Activated naive CD4-positive, alpha-beta T cell treated with anti-CD3 and anti-CD28 coated beads for 36 hours (primary cell): ENCODE data around the gene LMNA. TPM values are rescaled to one million over a fixed set of nuclear protein-coding genes. Genes with fewer than 3 reads are reported as not detected.
"Not testable (repeated sequence)": the region's sequence is repeated elsewhere in the genome, so short reads cannot be mapped to it uniquely, and the experiment has no call there.

Experiments
- CTCF ChIA-PET: fragments of 350-600 bp; sonication (Branson Sonifier 250); formaldehyde crosslinking; loops from one replicate; lab custom pipeline; 2021; ENCODE audit warnings: antibody characterized with exemption; lab: Charles Lee
- DNase-seq: peaks from one replicate; pipeline ENCODE4 v3.0.0-alpha.2; 2020
- H3K27ac Mint-ChIP-seq: one replicate; pipeline ENCODE4 v1.8.0; 2021; ENCODE audit warnings: mild to moderate bottlenecking, mixed read lengths
- H3K27me3 Mint-ChIP-seq: one replicate; pipeline ENCODE4 v1.8.0; 2021; ENCODE audit warnings: low read depth, mixed read lengths
- H3K36me3 Mint-ChIP-seq: one replicate; pipeline ENCODE4 v1.8.0; 2021; ENCODE audit warnings: low read depth, mixed read lengths
- H3K4me1 Mint-ChIP-seq: one replicate; pipeline ENCODE4 v1.8.0; 2021; ENCODE audit warnings: low read depth, mixed read lengths
- H3K4me3 Mint-ChIP-seq: one replicate; pipeline ENCODE4 v1.8.0; 2021; ENCODE audit warnings: mild to moderate bottlenecking, moderate library complexity, mixed read lengths
- H3K9me3 Mint-ChIP-seq: one replicate; pipeline ENCODE4 v1.8.0; 2021; ENCODE audit warnings: mixed read lengths
- intact Hi-C: fragments of 100-400 bp; cut with micrococcal nuclease; formaldehyde crosslinking; loops from one replicate; pipeline ENCODE4 v1.15.1; 2023
- total RNA-seq, 2 experiments: library from RNA; stranded (reverse); gene quantifications; one replicate each; pipeline ENCODE4 v1.2.3, GENCODE V29; 2021

The LMNA gene
- total RNA-seq, 2 experiments from 2014 or later, result 62.1 to 62.6 TPM

- no peak for DNase-seq
- H3K36me3 Mint-ChIP-seq, result peaks cover 3% of the 10 kb centered on the region
- H3K27ac Mint-ChIP-seq, result no peak overlapping the region
- intact Hi-C loops, result no loop called here
- H3K9me3 Mint-ChIP-seq, result no peaks in the 10 kb centered on the region
- CTCF ChIA-PET, result interaction anchor here (0.7 to 3.6 kb wide), 3 partner anchors 12 to 47 kb away, joined by 3 to 20 read pairs (median 8); no protein-coding TSS in a partner anchor
- H3K4me1 Mint-ChIP-seq, result peaks cover 44% of the 10 kb centered on the region
- H3K27me3 Mint-ChIP-seq, result peaks cover 17% of the 10 kb centered on the region
- no peak overlapping the region for H3K4me3 Mint-ChIP-seq
Observed at GRCh38 chr1:156118177-156118868, 3.8 kb downstream of the LMNA start.

DNA sequence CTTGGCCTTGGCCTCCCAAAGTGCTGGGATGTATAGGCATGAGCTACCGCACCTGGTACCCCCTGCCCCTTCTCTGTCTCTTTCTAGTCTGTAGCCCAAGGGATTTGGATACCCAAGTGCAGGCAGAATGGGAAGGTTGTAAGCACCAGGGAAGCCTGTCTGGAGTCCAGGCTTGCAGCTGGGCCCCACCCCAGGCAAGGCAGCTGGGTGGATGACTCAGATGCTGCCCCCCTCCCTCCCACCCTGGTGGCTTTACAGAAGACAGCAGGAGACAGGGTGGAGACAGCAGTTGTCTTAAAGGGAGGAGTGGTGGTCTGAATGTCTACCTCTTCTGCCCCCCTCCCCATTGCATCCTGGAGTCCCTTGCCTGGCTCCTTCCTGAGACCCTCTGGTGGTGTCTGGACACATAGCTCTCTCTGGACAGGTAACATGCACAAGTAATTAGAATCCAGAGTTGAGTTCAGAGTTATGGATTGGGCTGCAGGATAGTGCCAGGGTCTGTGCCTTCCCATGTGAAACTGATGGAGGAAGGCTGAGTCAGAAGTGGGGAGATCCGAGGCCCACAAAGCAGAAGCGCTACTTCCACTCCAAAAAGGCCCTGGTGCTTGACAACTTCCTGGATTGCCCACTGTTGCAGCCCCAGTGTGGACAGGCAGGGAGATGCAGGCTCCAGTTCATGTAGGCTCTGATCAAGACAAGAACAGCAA is 5.1 kb downstream of the LMNA start:
- H3K27me3 Mint-ChIP-seq, result peaks cover 15% of the 10 kb centered on the region
- no peaks in the 10 kb centered on the region for H3K9me3 Mint-ChIP-seq
- DNase-seq, result no peak
- H3K4me3 Mint-ChIP-seq, result no peak overlapping the region
- peaks cover 46% of the 10 kb centered on the region for H3K4me1 Mint-ChIP-seq
- H3K36me3 Mint-ChIP-seq, result peaks cover 3% of the 10 kb centered on the region
- intact Hi-C loops, result no loop called here
- CTCF ChIA-PET, result interaction anchor here (0.7 to 3.6 kb wide), 6 partner anchors 9 to 29 kb away, joined by 3 to 20 read pairs (median 8); no protein-coding TSS in a partner anchor
- H3K27ac Mint-ChIP-seq, result no peak overlapping the region

DNA sequence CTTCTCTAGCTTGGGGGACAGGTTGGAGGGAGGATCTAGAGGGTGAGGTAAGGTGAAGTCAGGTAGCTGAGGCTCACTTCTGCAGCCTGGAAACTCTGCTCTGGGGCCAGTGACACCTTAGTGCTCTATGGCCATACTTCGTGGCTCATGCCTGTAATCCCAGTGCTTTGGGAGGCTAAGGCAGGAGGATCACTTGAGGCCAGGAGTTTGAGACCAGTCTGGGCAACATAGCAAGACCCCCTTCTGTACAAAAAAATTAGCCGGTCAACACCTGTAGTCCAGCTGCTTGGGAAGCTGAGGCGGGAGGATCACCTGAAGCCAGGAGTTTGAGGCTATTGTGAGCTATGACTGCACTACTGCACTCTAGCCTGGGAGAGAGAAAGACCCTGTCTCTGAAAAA is 5.8 kb downstream of the LMNA start:
- CTCF ChIA-PET, result interaction anchor here (0.8 to 3.6 kb wide), 6 partner anchors 10 to 29 kb away, joined by 3 to 20 read pairs (median 5); no protein-coding TSS in a partner anchor
- no peaks in the 10 kb centered on the region for H3K9me3 Mint-ChIP-seq
- DNase-seq, result no peak
- H3K27ac Mint-ChIP-seq, result no peak overlapping the region
- H3K36me3 Mint-ChIP-seq, result peaks cover 3% of the 10 kb centered on the region
- H3K4me1 Mint-ChIP-seq, result peaks cover 47% of the 10 kb centered on the region
- peaks cover 14% of the 10 kb centered on the region for H3K27me3 Mint-ChIP-seq
- intact Hi-C loops, result no loop called here
- no peak overlapping the region for H3K4me3 Mint-ChIP-seq

DNA sequence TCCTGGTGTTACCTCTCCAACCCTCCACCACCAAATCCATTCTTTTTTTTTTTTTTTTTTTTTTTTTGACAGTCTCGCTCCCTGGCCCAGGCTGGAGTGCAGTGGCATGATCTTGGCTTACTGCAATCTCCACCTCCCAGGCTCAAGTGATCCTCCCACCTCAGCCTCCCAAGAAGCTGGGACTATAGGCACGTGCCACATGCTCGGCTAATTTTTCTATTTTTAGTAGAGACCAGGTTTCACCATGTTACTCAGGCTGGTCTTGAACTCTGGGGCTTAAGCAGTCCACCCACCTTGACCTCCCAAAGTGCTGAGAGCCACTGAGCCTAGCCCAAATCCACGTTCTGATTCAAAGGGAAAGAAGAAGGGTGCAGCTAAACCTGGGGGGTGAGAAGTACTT is 6.5 kb downstream of the LMNA start:
- H3K9me3 Mint-ChIP-seq, H3K27ac Mint-ChIP-seq, DNase-seq, H3K4me3 Mint-ChIP-seq, intact Hi-C loops, H3K36me3 Mint-ChIP-seq: not testable (repeated sequence)
- Mint-ChIP-seq H3K4me1 (peaks cover 47% of the 10 kb centered on the region), H3K27me3 (peaks cover 11% of the 10 kb centered on the region)
- CTCF ChIA-PET, result interaction anchor here (0.5 to 3.6 kb wide), 7 partner anchors 9 to 29 kb away, joined by 3 to 20 read pairs (median 5); no protein-coding TSS in a partner anchor

DNA sequence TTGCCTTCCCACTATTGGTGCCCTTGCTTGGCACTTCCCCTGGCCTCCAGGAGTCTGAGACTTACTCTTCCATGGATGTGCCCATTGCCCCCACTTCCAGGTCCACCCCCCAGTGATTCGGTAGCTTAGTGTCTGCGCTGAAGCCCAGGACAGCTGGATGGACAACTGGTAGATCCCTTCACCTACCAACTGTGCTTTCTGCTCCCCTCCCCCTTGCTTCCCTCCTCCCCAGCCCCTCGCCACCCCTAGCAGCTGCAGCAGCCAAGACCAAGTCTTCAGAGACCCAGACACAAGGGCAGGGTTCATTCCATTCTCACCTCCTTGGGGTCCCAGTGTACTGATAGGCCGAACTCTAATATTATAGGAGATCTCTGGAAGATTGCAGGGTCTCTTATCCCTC is 6.9 kb downstream of the LMNA start:
- Mint-ChIP-seq H3K36me3 (peaks cover under 1% of the 10 kb centered on the region), H3K4me1 (peaks cover 47% of the 10 kb centered on the region), H3K27me3 (peaks cover 11% of the 10 kb centered on the region), H3K27ac (no peak overlapping the region), H3K9me3 (no peaks in the 10 kb centered on the region), H3K4me3 (no peak overlapping the region)
- intact Hi-C loops, result no loop called here
- DNase-seq, result no peak
- CTCF ChIA-PET, result interaction anchor here (0.5 to 14.8 kb wide), 6 partner anchors 8 to 28 kb away, joined by 3 to 737 read pairs (median 6); no protein-coding TSS in a partner anchor

- Mint-ChIP-seq H3K9me3 (no peaks in the 10 kb centered on the region), H3K36me3 (no peaks in the 10 kb centered on the region)
- CTCF ChIA-PET, result interaction anchor here (0.8 to 14.8 kb wide), 6 partner anchors 8 to 28 kb away, joined by 3 to 737 read pairs (median 4); no protein-coding TSS in a partner anchor
Observed at GRCh38 chr1:156122086-156122485, 7.6 kb downstream of the LMNA start.

DNA sequence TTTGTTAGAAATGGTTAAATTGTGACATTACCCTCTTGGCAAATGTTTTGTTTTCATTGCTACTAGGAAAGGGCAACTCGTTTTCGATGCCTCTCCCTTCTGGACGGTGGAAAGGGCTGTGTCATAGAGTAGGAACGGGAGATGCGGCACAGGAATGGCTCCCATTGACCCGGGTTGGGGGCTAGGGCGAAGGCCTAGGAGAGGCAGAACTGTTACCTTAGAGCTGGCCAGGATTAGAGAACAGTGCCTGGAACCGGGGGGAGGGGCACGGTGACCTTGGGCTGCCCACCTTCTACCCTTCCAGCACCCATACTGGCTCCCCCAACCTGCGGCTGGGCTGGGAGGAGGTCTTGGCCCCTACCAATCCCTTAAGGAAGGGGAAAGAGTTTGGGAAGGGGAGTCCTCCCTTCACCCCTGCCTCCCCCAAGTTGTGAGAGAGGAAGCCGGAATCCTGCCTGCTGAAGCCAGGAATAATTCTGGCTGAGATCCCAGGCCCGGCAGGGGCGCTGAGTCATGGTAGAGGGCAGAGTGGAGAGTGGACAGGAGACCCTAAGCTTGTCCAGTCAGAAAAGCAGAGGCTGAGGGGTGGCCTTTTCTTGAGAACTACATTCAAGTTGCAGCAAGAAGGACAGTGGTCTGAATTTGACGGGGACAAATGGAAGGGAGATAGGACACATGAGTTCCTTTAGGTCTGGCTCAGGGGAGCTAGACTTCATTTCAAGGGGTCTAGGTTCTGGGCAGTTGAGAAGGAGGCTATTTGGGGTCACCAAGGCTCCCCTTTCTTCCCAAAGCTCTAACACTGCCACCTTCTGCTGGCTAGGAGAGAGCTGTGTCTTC is 8.2 kb downstream of the LMNA start:
- intact Hi-C loops, result loop anchor here (1.0 kb wide), 2 partner anchors 8 to 16 kb away; partner anchors contain the start of gene LMNA
- no peak for DNase-seq
- H3K4me1 Mint-ChIP-seq, result peaks cover 57% of the 10 kb centered on the region
- no peaks in the 10 kb centered on the region for H3K36me3 Mint-ChIP-seq
- H3K4me3 Mint-ChIP-seq, result no peak overlapping the region
- no peak overlapping the region for H3K27ac Mint-ChIP-seq
- peaks cover 11% of the 10 kb centered on the region for H3K27me3 Mint-ChIP-seq
- CTCF ChIA-PET, result interaction anchor here (0.8 to 14.8 kb wide), 6 partner anchors 7 to 29 kb away, joined by 3 to 737 read pairs (median 4); no protein-coding TSS in a partner anchor
- H3K9me3 Mint-ChIP-seq, result no peaks in the 10 kb centered on the region

More at GRCh38 chr1:156122086-156122485, 7.6 kb downstream of the LMNA start:
- DNase-seq, result no peak
- Mint-ChIP-seq H3K27ac (no peak overlapping the region), H3K4me3 (no peak overlapping the region), H3K27me3 (peaks cover 11% of the 10 kb centered on the region), H3K4me1 (peaks cover 51% of the 10 kb centered on the region)
- intact Hi-C loops, result no loop called here

DNA sequence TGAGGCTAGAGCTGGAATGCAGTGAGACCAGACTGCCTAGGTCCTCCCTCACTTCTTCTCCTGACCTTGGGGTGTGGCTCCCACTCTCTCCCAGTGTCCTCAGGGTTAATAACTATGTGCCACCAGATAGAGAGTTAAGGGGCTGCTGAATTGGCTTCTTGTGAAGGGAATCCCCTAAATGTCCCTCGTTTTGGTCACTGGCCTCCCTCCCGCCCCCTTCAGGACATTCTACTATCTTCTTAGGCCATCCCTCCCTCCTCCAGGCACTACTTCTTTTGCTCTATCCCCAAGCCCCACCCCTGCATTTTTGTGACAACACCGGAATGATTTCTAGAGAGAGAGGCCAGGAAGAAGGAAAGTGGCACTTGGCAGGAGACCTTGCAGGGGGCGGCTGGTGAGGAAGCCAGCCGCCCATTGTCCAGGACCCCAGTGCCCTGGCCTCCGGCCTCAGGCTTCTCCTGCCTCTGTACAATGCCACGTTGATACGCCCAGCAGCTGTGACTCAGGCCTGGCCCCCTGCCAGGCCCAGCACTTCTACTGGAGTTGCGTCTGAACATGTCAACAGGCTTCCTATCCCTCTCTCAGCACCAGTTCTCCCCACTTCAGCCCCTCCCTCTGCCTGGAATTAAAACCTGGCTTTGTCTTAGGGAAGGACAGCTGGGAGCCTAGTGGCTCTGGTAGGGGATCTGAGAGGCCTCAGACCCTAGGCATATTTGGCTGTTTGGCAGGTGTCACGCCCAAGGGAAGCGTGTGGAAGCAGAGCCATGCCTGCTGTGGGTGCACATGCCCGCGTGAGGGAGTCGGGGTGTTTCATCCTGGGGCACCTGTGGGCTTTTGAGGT is 9.1 kb downstream of the LMNA start:
- Mint-ChIP-seq H3K9me3 (no peaks in the 10 kb centered on the region), H3K27me3 (peaks cover 7% of the 10 kb centered on the region), H3K4me1 (peaks cover 63% of the 10 kb centered on the region), H3K36me3 (no peaks in the 10 kb centered on the region), H3K4me3 (peak overlapping the region; percentile 32), H3K27ac (peak overlapping the region; percentile 72)
- peak; percentile 88 for DNase-seq
- intact Hi-C loops, result loop anchor here (1.0 kb wide), 2 partner anchors 9 to 17 kb away; partner anchors contain the start of gene LMNA
- CTCF ChIA-PET, result interaction anchor here (0.8 to 14.8 kb wide), 4 partner anchors 11 to 30 kb away, joined by 3 to 737 read pairs (median 4); no protein-coding TSS in a partner anchor

DNA sequence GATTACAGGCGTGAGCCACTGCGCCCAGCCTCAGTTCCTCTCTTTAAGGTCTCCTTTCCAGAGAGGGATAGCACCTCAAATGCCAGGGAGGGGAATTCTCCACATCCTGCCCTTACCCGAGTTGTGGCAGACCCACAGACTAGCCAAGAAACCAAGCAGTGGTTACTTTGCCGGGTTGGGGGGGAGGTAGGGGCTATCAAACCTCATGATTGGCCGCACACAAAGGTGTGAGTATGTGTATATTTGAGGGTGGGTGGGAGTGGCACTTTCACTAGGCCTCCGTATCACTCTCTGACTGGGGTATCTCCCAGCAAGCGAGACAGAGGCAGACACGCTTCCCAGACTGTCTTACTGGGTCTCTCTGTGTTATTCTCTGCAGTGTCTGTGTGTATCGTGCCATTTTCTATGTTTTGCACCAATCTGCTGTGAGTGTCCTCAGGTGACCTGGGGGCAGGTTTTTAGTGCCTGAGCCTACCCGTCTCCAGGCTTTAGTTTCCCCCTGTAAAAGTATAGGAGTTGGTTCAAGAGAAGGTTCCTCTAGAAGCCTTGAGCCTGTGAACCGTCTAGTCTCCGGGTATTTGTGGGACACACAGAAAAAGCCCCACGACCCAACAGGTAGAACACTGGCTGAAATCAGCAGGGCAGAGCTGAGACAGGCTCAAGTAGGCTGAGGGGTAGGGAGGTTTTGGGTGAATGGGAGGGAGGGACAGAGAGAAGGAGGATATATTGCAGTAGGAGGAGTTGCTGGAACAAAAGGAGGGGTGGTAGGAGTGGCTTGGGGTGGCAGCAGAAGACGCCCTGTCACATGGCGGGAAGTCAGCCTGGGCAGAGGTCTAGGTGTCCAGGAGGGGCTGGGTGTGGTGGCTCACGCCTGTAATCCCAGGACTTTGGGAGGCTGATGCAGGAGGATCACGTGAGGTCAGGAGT is 10.3 kb downstream of the LMNA start:
- intact Hi-C loops, result no loop called here
- Mint-ChIP-seq H3K27ac (peak overlapping the region; percentile 72), H3K4me1 (peaks cover 73% of the 10 kb centered on the region), H3K4me3 (no peak overlapping the region), H3K9me3 (no peaks in the 10 kb centered on the region), H3K27me3 (peaks cover 12% of the 10 kb centered on the region), H3K36me3 (no peaks in the 10 kb centered on the region)
- peak; percentile 65 for DNase-seq
- CTCF ChIA-PET, result interaction anchor here (0.6 to 14.8 kb wide), 5 partner anchors 7 to 77 kb away, joined by 3 to 737 read pairs (median 3); no protein-coding TSS in a partner anchor

GRCh38 chr1:156125544-156125943 is 11.0 kb downstream of the LMNA start:
- peak overlapping the region; percentile 70 for H3K27ac Mint-ChIP-seq
- intact Hi-C loops, result not testable (repeated sequence)

More at GRCh38 chr1:156125544-156125943, 11.0 kb downstream of the LMNA start:
- not testable (repeated sequence) for DNase-seq, H3K4me3 Mint-ChIP-seq, H3K27me3 Mint-ChIP-seq, H3K9me3 Mint-ChIP-seq, H3K36me3 Mint-ChIP-seq
- peaks cover 73% of the 10 kb centered on the region for H3K4me1 Mint-ChIP-seq
- CTCF ChIA-PET, result interaction anchor here (0.6 to 14.8 kb wide), 5 partner anchors 8 to 77 kb away, joined by 3 to 737 read pairs (median 28); partner anchors contain the start of gene MEX3A
